GM21717 (cell line): Measurements from ENCODE around the gene VAPA.

Experiments
- ATAC-seq: cut with Tn5 transposase; IDR thresholded peaks from one replicate; pipeline ENCODE4 v1.9.1; 2021; ENCODE audit warnings: mild to moderate bottlenecking, moderate library complexity; ENCODE audit not compliant: unreplicated experiment

VAPA gene

DNA sequence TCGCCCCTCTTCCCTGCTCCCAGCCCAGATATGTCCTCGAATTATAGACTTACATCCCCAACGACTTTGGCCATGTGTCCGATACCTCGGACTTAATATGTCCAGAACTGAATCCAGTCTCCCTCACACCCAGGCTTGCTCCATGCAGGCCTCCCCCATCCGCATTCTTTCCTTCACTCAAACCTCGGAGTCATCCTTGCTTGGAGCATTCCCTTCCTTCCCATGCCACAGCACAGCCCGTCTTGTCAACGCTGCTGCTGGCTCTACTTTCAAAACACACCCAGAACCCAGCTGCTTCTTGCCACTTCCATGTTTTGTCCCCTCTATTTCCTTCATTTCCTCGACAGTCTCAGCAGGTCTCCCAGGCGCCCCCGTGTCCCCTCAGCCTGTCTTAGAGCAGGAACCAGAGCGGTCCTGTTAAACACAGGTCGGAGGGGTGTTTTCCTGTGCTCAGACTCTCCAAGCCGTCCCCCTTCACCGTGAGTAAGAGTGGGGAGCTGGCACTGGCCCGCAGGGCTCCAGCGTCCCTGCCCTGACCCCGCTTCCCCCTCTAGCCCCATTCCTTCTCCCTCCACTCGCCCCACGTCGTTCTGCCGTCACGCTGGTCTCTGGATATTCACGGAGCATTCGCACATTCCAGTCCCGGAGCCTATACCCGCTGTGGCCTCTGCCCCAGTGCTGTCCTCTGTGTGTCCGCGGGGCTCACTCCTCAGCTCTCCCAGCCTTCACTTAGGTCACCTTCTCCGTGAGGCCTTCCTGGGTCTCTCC, 54.4 kb downstream of the VAPA start:
- ATAC-seq: no peak

DNA sequence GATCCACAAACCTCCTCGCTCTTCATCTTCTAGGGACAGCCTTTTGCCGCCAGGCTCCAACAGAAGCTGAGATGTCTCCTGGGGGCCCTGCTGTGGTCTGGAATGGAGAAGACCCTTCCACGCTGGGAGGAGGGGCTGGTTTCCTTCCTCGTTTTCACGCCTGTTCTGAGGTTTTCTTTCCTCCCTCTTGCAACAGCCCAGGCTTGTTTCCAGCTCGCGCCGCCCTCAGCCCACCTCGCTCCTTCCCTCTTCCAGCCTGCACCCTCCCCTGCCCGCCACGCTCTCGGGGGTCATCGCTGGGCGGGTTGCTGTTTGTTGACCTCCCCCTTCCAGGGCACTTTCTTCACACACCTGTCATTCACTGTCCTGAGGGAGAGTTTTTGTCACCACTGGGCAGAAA, 55.4 kb downstream of the VAPA start:
- ATAC-seq: no peak

DNA sequence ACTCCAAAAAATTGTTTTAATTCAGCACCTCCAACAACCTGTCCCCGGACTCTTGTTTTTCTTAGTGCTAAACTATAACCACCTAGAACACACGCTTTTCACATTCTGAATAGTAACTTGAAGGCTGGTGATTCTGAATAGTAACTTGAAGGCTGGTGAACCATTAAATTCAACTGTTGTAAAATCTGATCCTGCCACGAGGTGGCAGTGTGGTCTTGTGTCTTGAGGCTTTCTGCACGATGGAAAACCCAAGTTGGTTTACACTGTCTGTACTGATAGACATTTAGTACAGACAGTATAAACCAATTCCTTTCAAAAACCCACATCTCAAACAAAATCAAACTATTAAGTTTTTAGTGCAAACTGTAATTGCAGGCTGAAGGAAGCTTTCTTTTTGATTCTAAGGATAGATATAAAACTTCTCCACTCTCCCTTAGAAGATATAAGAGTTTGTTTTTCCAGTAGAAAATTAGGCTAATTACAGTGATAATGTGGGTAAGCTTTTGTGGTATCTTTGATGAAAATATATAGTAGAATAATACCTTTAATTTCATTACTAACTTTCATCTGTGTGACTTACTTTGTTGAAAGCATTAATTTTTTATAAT, 57.6 kb downstream of the VAPA start:
- no peak for ATAC-seq

DNA sequence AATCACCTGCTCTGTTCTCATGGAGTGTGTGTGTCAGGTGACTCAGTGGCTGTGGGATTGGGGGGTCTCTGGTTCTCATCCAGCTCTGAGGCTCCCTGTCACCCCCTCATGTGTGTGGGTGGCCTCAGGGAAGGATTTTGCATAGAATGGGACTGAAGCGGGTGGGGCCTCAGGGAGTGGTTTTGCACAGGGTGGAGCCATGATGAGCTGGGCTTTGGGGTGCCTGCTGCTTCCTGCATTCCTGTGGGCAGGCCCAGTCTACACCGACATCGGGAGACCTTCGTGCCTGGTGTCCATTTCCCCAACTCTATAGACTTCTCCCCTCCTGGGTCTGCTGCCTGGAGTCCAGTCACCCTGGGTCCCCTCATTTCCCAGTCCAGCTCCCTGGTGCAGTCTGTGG, 59.7 kb downstream of the VAPA start:
- no peak for ATAC-seq

DNA sequence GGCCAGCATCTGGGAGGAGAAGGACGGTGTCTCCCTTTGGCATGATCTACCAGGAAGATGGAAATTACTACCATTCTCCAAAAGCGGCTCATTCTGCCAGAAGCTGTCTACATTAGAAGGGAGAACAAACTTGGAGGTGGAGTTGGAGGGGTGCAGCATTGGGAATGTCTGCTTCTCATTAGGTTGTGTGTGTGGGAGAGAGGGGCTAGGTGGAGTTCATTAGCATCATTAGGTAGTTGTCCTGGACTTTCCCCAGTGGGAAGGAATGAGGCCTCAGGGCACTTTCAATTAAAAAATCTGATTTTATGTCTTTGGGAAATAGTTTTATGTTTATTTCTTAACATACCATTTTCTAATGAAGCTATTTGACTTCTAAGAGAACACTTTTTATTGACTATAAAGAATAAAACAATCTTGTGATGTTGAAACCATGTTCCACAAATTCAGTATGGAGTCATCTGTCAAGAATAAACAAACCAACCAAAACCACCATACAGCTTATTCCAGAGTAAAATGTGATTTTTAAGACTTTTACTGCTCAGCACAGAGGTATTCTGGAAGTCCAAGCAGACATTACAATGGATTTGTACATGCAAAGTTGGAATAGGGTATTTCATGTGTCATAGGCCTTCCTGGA, 60.6 kb downstream of the VAPA start:
- no peak for ATAC-seq

DNA sequence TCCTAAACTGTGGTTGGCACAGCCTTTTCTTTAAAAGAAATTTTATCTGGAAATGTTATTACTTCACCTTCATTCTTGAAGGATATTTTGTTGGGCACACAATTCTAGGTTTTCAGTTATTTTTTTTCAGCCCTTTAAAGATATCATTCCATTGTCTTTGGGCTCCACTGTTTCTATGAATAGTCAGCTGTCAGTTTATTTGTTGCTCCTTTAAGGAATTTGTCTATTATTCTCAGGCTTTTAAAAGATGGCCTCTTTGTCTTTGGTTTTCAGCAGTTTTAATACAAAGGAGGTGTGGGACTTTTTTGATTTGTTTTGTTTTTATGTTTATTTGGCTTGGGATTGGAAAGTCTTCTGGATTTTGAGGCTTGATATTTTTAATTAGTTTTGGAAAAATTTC, 61.8 kb downstream of the VAPA start:
- no peak for ATAC-seq

DNA sequence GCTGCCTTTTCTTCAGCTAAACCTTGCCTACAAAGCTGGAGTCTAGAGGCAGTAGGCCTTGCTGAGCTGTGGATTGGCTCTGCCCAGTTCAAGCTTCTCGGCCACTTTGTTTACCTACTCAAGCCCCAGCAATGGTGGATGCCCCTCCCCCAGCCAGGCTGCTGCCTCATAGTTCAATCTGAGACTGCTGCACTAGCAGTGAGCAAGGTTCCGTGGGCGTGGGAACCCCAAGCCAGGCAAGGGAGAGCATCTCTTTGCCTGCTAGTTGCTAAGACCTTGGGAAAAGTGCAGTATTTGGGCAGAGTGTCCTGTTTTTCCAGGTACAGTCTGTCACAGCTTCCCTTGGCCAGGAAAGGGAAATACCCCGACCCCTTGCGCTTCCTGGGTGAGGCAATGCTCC, 68.9 kb downstream of the VAPA start:
- ATAC-seq: no peak

DNA sequence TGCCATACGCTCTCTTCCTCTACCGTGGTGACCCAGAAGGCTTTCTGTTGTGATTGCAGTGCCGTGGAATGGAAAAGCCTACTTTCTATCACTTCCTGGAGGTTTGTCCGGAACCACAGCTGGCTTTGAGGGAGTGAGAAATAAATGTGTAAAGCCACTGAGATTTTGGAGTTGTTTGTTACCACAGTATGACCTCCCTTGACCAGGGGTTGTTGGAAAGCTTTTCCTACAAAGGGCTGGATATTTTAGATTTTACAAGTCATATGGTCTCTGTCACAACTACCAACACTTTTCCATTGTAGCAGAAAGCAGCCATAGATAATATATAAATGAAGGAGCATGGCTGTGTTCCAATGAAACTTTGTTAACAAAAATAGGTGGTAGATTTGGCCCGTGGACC, 70.3 kb downstream of the VAPA start:
- ATAC-seq: no peak

DNA sequence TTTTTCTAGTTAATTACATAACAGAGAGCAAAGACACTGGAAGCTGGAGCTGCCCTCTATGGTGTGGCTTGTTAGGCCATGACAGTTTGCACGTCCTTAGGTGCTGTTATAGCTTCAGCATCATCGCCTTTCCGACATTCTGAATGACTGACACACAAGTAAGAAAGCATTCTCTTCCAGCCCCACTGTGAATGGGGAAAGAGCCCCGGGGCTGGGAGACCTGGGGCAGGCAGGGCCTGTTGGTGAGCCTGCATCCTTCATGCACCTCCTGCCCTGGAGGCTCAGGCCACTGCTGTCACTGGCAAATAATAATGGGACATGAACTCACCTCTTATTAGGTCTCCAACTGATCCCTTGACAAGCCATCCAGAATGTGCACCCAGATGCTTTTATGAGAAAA, 71.8 kb downstream of the VAPA start:
- no peak for ATAC-seq

DNA sequence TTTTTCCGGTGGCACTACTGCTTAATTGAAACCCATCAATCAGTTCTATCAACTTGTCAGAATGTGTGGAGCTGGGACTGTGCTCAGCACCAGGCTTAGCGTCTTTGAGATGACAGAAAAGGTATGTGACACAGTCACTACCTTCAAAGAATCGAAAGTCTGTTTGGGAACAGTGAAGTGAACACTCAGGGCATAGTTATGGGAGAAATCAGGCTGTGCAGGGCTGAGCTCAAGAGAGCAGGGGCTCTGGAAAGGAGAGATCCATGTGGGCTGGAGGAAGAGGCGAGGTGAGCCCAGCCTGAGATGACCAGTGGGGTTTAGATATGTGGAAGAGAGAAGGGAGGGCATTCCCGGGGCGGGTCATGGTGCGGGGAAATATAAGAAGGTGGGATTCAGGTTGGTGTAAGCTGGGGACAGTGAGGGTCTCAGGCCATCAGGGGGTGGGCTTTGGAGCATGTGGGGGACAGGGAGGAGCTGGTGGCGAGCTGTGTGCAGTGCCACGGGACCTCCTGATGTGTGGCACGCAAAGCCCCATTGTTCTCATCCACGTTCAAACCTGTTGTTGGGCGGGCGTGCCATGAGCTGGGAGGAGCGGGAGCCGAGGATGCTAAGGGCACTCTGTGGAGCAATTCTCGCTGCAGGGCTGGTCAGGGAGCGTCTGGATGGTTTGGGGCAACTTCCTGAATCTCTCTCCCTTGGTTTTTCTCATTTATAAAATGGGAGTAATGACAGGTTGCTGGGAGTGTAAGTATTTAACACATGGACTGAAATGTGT, 72.5 kb downstream of the VAPA start:
- ATAC-seq: no peak

DNA sequence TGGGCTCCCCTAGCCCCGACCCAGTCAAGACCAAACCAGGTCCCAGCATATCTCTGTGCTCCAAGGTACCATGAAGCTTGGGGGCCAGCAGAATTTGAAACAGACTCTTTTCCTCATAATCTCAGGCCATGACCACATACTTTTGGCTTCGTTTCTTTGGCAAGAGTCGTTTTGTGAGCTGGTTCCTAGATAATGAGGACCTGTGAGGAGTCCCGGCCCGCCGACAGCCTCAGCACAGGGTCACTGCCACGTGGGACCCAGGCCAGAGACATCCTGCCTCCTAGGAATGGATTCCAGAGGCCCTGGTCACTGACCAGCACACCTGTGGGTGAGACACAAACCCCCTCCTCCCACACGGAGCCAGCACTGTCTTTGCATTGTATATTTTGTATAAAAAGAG, 73.5 kb downstream of the VAPA start:
- ATAC-seq: no peak

DNA sequence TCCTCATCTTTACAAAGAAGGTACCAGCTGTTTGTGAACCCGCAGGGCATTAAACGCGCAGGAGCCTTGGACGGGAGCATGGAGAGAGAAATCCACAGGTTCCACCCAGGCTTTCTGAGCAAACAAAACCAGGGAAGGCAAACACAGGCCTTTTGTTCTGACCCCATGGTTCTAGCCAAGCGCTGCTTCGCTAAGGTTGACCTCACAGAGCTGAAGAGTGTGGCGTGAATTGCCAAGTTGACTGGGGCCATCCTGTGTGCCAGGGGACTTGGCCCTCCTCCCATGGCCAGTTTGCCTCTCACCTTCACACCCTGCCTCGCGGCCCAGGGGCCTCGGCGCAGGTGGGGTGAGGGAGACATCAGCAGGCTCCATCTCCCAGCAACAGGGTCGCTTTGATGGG, 74.1 kb downstream of the VAPA start:
- no peak for ATAC-seq

DNA sequence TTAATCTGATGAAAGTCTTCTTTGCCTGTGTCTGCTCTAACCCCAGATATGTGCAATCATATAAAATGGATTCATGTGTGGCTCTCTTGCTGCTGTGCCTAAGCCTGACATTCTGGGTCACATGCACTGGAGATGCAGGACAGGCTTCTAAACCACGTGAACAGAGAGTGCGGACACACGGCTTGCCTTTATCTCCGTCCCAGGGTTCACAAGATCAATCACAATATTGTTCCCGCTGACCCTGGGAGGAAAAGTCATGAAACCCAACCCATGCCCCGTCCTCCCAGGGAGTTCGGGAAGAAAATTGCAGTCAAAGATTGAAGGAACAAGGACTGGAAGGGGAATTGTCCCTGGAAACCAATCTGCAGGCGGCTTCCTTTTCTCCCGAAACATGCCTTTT, 74.8 kb downstream of the VAPA start:
- no peak for ATAC-seq

DNA sequence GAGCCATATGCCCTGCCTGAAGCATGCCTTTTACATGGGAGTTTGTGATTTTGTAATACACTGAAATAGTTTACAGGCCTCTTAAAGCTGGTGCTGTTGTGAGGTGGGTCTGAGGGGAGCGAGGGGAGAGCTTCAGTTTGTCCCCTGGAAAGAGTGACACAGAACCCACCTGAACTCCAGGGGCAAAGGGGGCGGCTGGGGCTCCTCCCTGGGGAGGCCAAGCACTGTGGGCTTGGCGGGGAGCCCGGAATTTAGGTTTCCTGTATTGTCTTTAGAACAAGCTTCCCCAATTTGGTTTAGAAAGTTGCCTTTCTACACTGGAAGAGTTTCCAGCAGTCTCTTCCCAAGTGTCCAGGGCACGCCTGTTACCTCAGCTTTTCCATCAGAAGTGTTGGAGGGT, 75.7 kb downstream of the VAPA start:
- ATAC-seq: no peak

DNA sequence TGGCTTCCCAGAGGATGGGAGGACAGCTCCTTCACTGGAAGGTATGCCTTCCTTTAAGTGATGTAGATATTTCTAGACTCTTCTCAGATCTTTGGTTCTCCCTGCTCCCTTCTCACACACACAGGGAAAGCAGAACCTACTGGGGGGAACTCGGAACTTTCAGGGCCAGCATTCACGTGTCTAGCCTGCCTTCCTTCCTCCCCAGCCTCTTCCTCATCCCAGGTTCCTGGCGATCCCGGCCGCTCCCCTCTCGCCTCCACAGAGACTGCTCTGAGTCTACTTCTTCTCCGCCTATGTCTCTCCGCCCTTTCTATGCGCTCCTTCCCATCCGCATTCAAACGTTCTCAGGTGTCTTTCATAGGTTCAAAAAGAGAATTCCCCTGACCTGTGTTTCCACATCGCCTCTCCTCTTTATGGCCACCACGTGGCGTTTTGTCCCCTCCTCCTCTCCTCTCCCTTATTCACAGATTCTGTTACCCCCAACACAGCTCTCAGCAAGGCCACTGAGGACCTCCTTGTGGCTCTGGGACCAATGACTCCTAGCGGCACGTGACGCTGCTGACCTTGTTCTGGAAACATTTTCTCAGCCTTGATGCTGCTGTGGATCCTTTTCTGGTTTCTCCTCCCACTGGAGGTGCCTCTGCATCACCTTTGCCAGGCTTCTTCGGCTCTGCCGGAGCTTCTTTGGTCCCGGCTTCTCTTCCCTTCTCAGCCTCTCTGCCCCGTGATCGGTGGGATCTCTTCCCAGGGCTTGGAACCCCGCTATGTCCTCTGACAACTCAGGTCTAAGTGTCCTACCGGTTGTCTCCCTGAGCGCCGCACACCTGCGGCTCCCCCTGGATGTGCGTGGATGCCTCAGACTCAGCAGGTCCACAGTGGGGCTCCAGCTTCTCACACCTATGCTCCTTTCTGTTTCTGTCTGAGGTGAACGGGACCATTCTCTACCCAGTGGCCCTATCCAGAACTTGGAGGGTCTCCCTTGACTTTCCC, 77.5 kb downstream of the VAPA start:
- ATAC-seq: no peak

DNA sequence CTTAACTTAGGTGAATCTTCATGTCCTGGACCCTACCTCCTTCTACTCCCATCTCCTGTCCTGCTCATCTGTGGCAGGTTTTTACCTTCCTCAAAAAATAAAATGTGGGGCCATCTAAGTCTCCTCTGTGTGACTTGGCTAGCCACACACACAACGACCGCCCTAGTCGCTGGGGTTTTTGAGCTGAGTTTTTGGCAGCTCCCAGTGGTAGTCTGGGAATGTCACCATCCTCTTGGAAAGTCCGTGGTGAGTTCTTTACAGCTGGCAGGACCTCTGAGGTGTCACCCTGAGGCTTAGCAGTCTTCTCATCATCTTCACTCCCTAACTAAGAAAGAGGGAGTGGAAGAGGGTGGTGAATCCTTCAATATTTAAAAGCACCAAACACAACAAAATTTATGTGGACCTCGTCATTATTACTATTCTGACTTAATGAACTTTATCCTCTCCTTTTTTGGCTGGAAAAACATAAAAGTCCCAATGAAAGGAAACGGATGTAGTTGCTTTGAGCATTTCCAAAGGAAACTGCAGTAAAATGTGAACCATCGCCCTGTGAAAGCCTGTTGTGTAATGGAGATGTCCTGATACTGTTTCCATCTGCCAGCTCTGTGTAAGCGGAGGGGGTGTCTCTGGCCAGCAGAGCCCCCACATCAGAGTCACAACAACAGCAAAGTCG, 78.6 kb downstream of the VAPA start:
- ATAC-seq: no peak

DNA sequence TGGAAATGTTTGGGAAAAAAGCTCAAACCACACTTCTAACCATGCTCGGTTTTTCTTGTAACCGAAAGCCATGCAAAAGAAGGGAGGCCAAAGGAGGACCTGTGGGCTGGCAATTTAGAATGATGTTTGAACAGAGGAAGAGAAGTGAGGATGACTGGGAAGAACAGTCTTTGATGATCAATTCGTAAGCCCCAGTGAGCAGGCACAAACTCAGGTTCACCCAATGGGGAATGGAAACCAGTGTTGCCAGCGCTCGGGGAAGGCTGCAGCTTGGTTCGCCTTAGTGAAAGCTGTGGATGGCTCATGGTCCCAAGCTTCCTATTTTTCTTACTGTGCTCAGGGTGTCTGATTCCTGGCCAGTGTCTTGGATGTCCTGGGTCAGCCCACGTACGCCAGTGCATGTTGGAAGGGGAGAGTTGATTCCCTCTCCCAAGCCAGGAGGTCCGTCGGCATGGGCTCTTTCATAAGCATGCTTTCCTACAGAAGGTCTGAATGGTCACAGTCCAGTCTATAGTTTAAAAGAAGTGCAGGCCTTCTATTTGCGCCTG, 79.2 kb downstream of the VAPA start:
- no peak for ATAC-seq

DNA sequence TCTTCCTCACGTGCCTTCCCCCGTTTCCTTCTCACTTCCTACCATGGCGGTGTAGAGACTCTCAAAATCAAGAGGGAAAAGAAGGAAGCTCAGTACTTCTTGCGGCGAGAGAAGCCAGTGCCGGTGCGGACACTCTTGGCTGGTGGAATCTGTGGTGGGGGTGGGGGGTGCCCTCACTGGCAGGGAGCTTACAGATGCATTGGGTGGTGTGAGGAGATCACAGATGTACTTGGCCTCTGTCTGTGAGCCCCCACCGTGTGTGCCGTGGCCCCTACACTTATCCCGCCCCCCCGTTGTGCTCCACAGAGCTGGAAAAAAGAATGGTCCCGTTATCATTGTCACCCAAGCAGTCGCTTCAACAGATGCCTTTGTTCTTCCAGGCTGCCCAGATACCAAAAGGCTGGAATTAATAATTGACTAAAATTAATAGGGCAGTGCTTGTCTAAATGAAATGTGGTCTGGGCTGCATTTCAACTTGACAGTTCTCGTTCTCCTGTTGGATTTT, 79.8 kb downstream of the VAPA start:
- ATAC-seq: no peak

DNA sequence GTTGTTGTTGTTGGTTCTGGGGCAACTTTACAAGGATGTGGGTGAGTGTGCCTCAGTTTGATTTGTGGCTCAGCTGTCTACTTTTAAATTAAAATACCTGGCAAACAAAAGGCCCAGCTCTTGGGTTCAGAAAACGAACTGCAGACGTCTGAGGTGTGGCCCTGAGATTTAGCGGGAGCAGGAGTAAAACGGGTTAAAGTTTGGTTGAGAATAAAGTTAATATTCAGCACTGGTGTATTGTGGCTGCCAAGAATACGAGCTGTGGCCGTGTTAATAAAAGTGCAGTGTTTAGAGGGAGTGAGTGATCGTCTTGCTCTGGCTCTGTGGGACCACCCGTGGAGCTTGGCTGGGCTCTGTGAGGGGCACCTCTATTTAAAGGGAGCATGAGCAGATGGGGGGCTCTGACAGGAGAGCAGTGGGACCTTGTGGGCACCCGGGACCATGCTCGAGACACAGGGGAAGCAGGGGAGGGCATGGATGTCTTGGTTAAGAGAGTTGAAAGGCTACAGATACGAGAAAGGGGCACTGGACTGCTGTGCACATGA, 80.3 kb downstream of the VAPA start:
- ATAC-seq: no peak
